Loucy (cell line): ENCODE measurements around the gene CLDN34.

ENCODE experiments used
- H2AFZ ChIP-seq: fragments of 200-600 bp; sonication (generic); 2 replicates; pipeline ENCODE4 v1.6.0; 2016; ENCODE audit warnings: antibody characterized with exemption, mild to moderate bottlenecking, low read length, moderate library complexity
- H3F3A ChIP-seq: fragments of 200-600 bp; 2 replicates; pipeline ENCODE4 v1.6.0; 2016; ENCODE audit warnings: antibody characterized with exemption, low read depth, mild to moderate bottlenecking
- H3K27me3 ChIP-seq: fragments of 200-600 bp; sonication (generic); 2 replicates; pipeline ENCODE4 v1.6.1; 2014; ENCODE audit warnings: low read length, mild to moderate bottlenecking; ENCODE audit not compliant: insufficient read depth, poor library complexity, severe bottlenecking
- H3K36me3 ChIP-seq: fragments of 200-600 bp; sonication (generic); 2 replicates; pipeline ENCODE4 v1.6.1; 2016; ENCODE audit warnings: low read length; ENCODE audit not compliant: insufficient read depth
- H3K4me1 ChIP-seq: fragments of 200-600 bp; sonication (generic); 2 replicates; pipeline ENCODE4 v1.5.1; 2014; ENCODE audit warnings: low read length, mild to moderate bottlenecking; ENCODE audit not compliant: insufficient read depth, poor library complexity, severe bottlenecking
- H3K4me2 ChIP-seq: fragments of 200-600 bp; sonication (generic); 2 replicates; pipeline ENCODE4 v1.6.0; 2014; ENCODE audit warnings: antibody characterized with exemption, low read length, low read depth, mild to moderate bottlenecking; ENCODE audit not compliant: poor library complexity, severe bottlenecking
- H3K4me3 ChIP-seq: fragments of 200-600 bp; sonication (generic); 2 replicates; pipeline ENCODE4 v1.5.1; 2014; ENCODE audit warnings: low read length, mild to moderate bottlenecking, mixed read lengths; ENCODE audit not compliant: poor library complexity, severe bottlenecking
- H3K79me2 ChIP-seq: fragments of 200-600 bp; sonication (generic); 2 replicates; pipeline ENCODE4 v1.6.1; 2014; ENCODE audit warnings: low read length; ENCODE audit not compliant: insufficient read depth
- H3K9ac ChIP-seq: fragments of 200-600 bp; sonication (generic); 2 replicates; pipeline ENCODE4 v1.6.0; 2014; ENCODE audit warnings: mild to moderate bottlenecking, low read depth, low read length, moderate library complexity; ENCODE audit not compliant: poor library complexity, severe bottlenecking
- H3K9me2 ChIP-seq: fragments of 200-600 bp; sonication (generic); replicated peaks from 2 replicates; pipeline ENCODE4 v1.6.1; 2016; ENCODE audit warnings: low read depth, low read length, mixed read lengths
- H3K9me3 ChIP-seq: fragments of 200-600 bp; sonication (generic); 2 replicates; pipeline ENCODE4 v1.6.1; 2014; ENCODE audit warnings: mild to moderate bottlenecking, antibody characterized with exemption, low read length, low read depth; ENCODE audit not compliant: insufficient read depth
- H4K20me1 ChIP-seq: fragments of 200-600 bp; sonication (generic); 2 replicates; pipeline ENCODE4 v1.6.0; 2014; ENCODE audit warnings: antibody characterized with exemption, low read length, mild to moderate bottlenecking; ENCODE audit not compliant: insufficient read depth, poor library complexity, severe bottlenecking
- CTCF ChIP-seq: fragments of 200-600 bp; sonication (generic); conservative IDR thresholded peaks from 2 replicates; pipeline ENCODE4 v1.5.1; 2014; ENCODE audit warnings: mild to moderate bottlenecking, antibody characterized with exemption, low read length
- EZH2phosphoT487 ChIP-seq: fragments of 200-600 bp; IDR thresholded peaks from 2 replicates; pipeline ENCODE4 v1.6.1; 2018; ENCODE audit warnings: antibody characterized with exemption, mild to moderate bottlenecking, moderate library complexity, borderline replicate concordance

The CLDN34 gene

GRCh38 chrX:9943420-9943819, 23.7 kb upstream of the CLDN34 start:
- H3K9ac ChIP-seq = no peak overlapping the region
- H3K79me2 ChIP-seq = no peaks in the 10 kb centered on the region
- H3K4me2 ChIP-seq = no peak overlapping the region
- no peaks in the 10 kb centered on the region for H4K20me1 ChIP-seq
- no peaks in the 10 kb centered on the region for H3K9me3 ChIP-seq
- H3K27me3 ChIP-seq = no peaks in the 10 kb centered on the region
- H3K4me1 ChIP-seq = peaks cover 6% of the 10 kb centered on the region
- no peak overlapping the region for H2AFZ ChIP-seq
- no peaks in the 10 kb centered on the region for H3K36me3 ChIP-seq
- TF ChIP-seq EZH2phosphoT487 (no peak), CTCF (no peak)
- H3F3A ChIP-seq = no peaks in the 10 kb centered on the region
- H3K4me3 ChIP-seq = no peak overlapping the region
- no peaks in the 10 kb centered on the region for H3K9me2 ChIP-seq

GRCh38 chrX:9947131-9947794, 19.9 kb upstream of the CLDN34 start:
- no peak for TF ChIP-seq CTCF
- no peak for TF ChIP-seq EZH2phosphoT487
- peaks cover 5% of the 10 kb centered on the region for H3K4me1 ChIP-seq
- no peaks in the 10 kb centered on the region for H3F3A ChIP-seq
- H4K20me1 ChIP-seq = no peaks in the 10 kb centered on the region
- no peaks in the 10 kb centered on the region for H3K36me3 ChIP-seq
- H3K79me2 ChIP-seq = no peaks in the 10 kb centered on the region
- H3K27me3 ChIP-seq = no peaks in the 10 kb centered on the region
- no peak overlapping the region for H3K4me3 ChIP-seq
- H3K4me2 ChIP-seq = no peak overlapping the region
- no peak overlapping the region for H2AFZ ChIP-seq
- no peaks in the 10 kb centered on the region for H3K9me2 ChIP-seq
- H3K9me3 ChIP-seq = no peaks in the 10 kb centered on the region
- H3K9ac ChIP-seq = no peak overlapping the region

- Histone ChIP-seq H3K4me1 (no peaks in the 10 kb centered on the region), H3K9me3 (no peaks in the 10 kb centered on the region), H2AFZ (no peak overlapping the region), H4K20me1 (no peaks in the 10 kb centered on the region), H3F3A (no peaks in the 10 kb centered on the region), H3K4me3 (no peak overlapping the region), H3K9ac (no peak overlapping the region), H3K9me2 (no peaks in the 10 kb centered on the region), H3K4me2 (no peak overlapping the region), H3K36me3 (no peaks in the 10 kb centered on the region), H3K79me2 (no peaks in the 10 kb centered on the region), H3K27me3 (no peaks in the 10 kb centered on the region)
- no peak for TF ChIP-seq EZH2phosphoT487
- no peak for TF ChIP-seq CTCF
Measured at GRCh38 chrX:9948406-9948805, 18.8 kb upstream of the CLDN34 start.
